HK-2 (cell line): Measurements from ENCODE around the gene TPPP3.
A peak's percentile ranks its signal among the peaks of the same experiment; 100 is the strongest.

Source experiments
- DNase-seq: peaks from one replicate; pipeline ENCODE4 v3.0.0-alpha.2; 2018; ENCODE audit not compliant: unreplicated experiment

The TPPP3 gene

GRCh38 chr16:67405336-67405735 is 12.0 kb upstream of the TPPP3 start:
- DNase-seq = no peak

- DNase-seq = no peak
Measured at GRCh38 chr16:67404740-67405226, 11.5 kb upstream of the TPPP3 start.

GRCh38 chr16:67403976-67404555 is 10.8 kb upstream of the TPPP3 start:
- DNase-seq = no peak

GRCh38 chr16:67400901-67401300 is 7.6 kb upstream of the TPPP3 start:
- DNase-seq = no peak

GRCh38 chr16:67399749-67400704 is 6.7 kb upstream of the TPPP3 start:
- no peak for DNase-seq

- DNase-seq = no peak
Measured at GRCh38 chr16:67399218-67399733, 6.0 kb upstream of the TPPP3 start.

- no peak for DNase-seq
Measured at GRCh38 chr16:67398546-67399217, 5.4 kb upstream of the TPPP3 start.

GRCh38 chr16:67397812-67398545 is 4.7 kb upstream of the TPPP3 start:
- no peak for DNase-seq

- DNase-seq = no peak
Measured at GRCh38 chr16:67397036-67397801, 3.9 kb upstream of the TPPP3 start.

- peak; percentile 64 for DNase-seq
Measured at GRCh38 chr16:67396159-67397035, 3.1 kb upstream of the TPPP3 start.

GRCh38 chr16:67395458-67396158 is 2.3 kb upstream of the TPPP3 start:
- no peak for DNase-seq

GRCh38 chr16:67395105-67395457 is 1.8 kb upstream of the TPPP3 start:
- no peak for DNase-seq

- no peak for DNase-seq
Measured at GRCh38 chr16:67394155-67395104, 1.1 kb upstream of the TPPP3 start.

GRCh38 chr16:67393788-67394154 is 473 bp upstream of the TPPP3 start:
- no peak for DNase-seq

- DNase-seq = no peak
Measured at GRCh38 chr16:67392301-67393059, 818 bp downstream of the TPPP3 start.

GRCh38 chr16:67391424-67392300 is 1.6 kb downstream of the TPPP3 start:
- no peak for DNase-seq
